NCI-H524 treated with DMSO at 0.1 percent for 48 hours (cell line): Measurements from ENCODE around the gene DAB1.
"Not testable (repeated sequence)": the region's sequence is repeated elsewhere in the genome, so short reads cannot be mapped to it uniquely, and the experiment has no call there.

Experiments
- DNase-seq: peaks from one replicate; lab custom pipeline; 2025; lab: John Stamatoyannopoulos, UW

Gene DAB1

GRCh38 chr1:57118948-57119603, 304.8 kb downstream of the DAB1 start:
- DNase-seq: no peak

GRCh38 chr1:57117753-57118152, 306.1 kb downstream of the DAB1 start:
- DNase-seq: no peak

GRCh38 chr1:57116871-57117270, 307.0 kb downstream of the DAB1 start:
- DNase-seq: no peak

GRCh38 chr1:57115030-57115614, 308.7 kb downstream of the DAB1 start:
- no peak for DNase-seq

GRCh38 chr1:57112148-57112547, 311.7 kb downstream of the DAB1 start:
- no peak for DNase-seq

- DNase-seq: no peak
Measured at GRCh38 chr1:57111175-57111574, 312.7 kb downstream of the DAB1 start.

- DNase-seq: peak; percentile 71
Measured at GRCh38 chr1:57109883-57110282, 314.0 kb downstream of the DAB1 start.

GRCh38 chr1:57109247-57109646, 314.6 kb downstream of the DAB1 start:
- no peak for DNase-seq

GRCh38 chr1:57106296-57106695, 317.6 kb downstream of the DAB1 start:
- DNase-seq: no peak

- DNase-seq: no peak
Measured at GRCh38 chr1:57102561-57103326, 321.1 kb downstream of the DAB1 start.

GRCh38 chr1:57101209-57101608, 322.7 kb downstream of the DAB1 start:
- no peak for DNase-seq

GRCh38 chr1:57094749-57095148, 329.1 kb downstream of the DAB1 start:
- DNase-seq: no peak

- no peak for DNase-seq
Measured at GRCh38 chr1:57093122-57093521, 330.7 kb downstream of the DAB1 start.

- DNase-seq: no peak
Measured at GRCh38 chr1:57091642-57092041, 332.2 kb downstream of the DAB1 start.

GRCh38 chr1:57089855-57090254, 334.0 kb downstream of the DAB1 start:
- no peak for DNase-seq

GRCh38 chr1:57089221-57089620, 334.6 kb downstream of the DAB1 start:
- no peak for DNase-seq

- no peak for DNase-seq
Measured at GRCh38 chr1:57088653-57089052, 335.2 kb downstream of the DAB1 start.

- not testable (repeated sequence) for DNase-seq
Measured at GRCh38 chr1:57087660-57088059, 336.2 kb downstream of the DAB1 start.

- peak; percentile 80 for DNase-seq
Measured at GRCh38 chr1:57086154-57086553, 337.7 kb downstream of the DAB1 start.

GRCh38 chr1:57084701-57085100, 339.2 kb downstream of the DAB1 start:
- no peak for DNase-seq

- DNase-seq: no peak
Measured at GRCh38 chr1:57082711-57083439, 341.0 kb downstream of the DAB1 start.

GRCh38 chr1:57079454-57080157, 344.3 kb downstream of the DAB1 start:
- DNase-seq: no peak
